H1 (cell line): Measurements from ENCODE around the gene AP1G2. TPM values are rescaled to one million over a fixed set of nuclear protein-coding genes. Genes with fewer than 3 reads are reported as not detected.
A peak's percentile ranks its signal among the peaks of the same experiment; 100 is the strongest.

Experiments used
- ASH2L ChIP-seq: fragments of 200-600, 300-600 bp; sonication (generic); IDR thresholded peaks from one replicate; pipeline ENCODE4 v1.7.1; 2017; ENCODE audit warnings: low read length
- ATF2 ChIP-seq: IDR thresholded peaks from 2 replicates; pipeline ENCODE4 v1.6.1; 2012; ENCODE audit warnings: low read length, inconsistent platforms
- BCL11A ChIP-seq, 2 experiments: IDR thresholded peaks; one replicate each; pipeline ENCODE4 v1.6.1; 2011; ENCODE audit warnings: low read depth in 2 of 2, low read length in 2 of 2, mild to moderate bottlenecking in 2 of 2
- CHD2 ChIP-seq: IDR thresholded peaks from 2 replicates; pipeline ENCODE4 v1.6.1; 2012; ENCODE audit warnings: low read length, improper control_type of control experiment
- EGR1 ChIP-seq: IDR thresholded peaks from 2 replicates; pipeline ENCODE4 v1.6.1; 2011; ENCODE audit warnings: low read depth, low read length, borderline replicate concordance
- EZH2 ChIP-seq: fragments of 200-600 bp; sonication (generic); IDR thresholded peaks from 2 replicates; pipeline ENCODE4 v1.7.1; 2012; ENCODE audit warnings: low read depth, mild to moderate bottlenecking, moderate library complexity, low read length, inconsistent platforms; ENCODE audit not compliant: severe bottlenecking
- KDM4A ChIP-seq: IDR thresholded peaks from one replicate; pipeline ENCODE4 v1.7.1; 2012; ENCODE audit warnings: low read depth, mild to moderate bottlenecking, moderate library complexity, low read length, inconsistent platforms; ENCODE audit not compliant: severe bottlenecking
- KDM5A ChIP-seq: fragments of 200-600 bp; IDR thresholded peaks from 2 replicates; pipeline ENCODE4 v1.7.1; 2012; ENCODE audit warnings: mild to moderate bottlenecking, low read length, inconsistent platforms, mixed read lengths
- MAFK ChIP-seq: IDR thresholded peaks from 2 replicates; pipeline ENCODE4 v1.6.1; 2012; ENCODE audit warnings: low read depth, mild to moderate bottlenecking, improper control_type of control experiment, low read length
- MAX ChIP-seq: IDR thresholded peaks from 2 replicates; pipeline ENCODE4 v1.6.1; 2012; ENCODE audit warnings: inconsistent platforms
- NANOG ChIP-seq: IDR thresholded peaks from 2 replicates; pipeline ENCODE4 v1.6.1; 2011; ENCODE audit warnings: low read length, low read depth, mild to moderate bottlenecking, inconsistent platforms; ENCODE audit not compliant: insufficient read depth, poor library complexity, severe bottlenecking
- POLR2AphosphoS5 ChIP-seq: IDR thresholded peaks from 2 replicates; pipeline ENCODE4 v1.6.1; 2011; ENCODE audit warnings: low read depth, low read length
- RFX5 ChIP-seq: IDR thresholded peaks from 2 replicates; pipeline ENCODE4 v1.6.1; 2011; ENCODE audit warnings: low read depth, low read length, improper control_type of control experiment, borderline replicate concordance
- SAP30 ChIP-seq: fragments of 300-600 bp; sonication (generic); IDR thresholded peaks from 2 replicates; pipeline ENCODE4 v1.7.1; 2012; ENCODE audit warnings: low read length, moderate library complexity, mild to moderate bottlenecking, inconsistent platforms; ENCODE audit not compliant: insufficient read depth, insufficient replicate concordance
- SIN3A ChIP-seq, 2 experiments: IDR thresholded peaks in 1 of 2; conservative IDR thresholded peaks in 1 of 2; 2 replicates each; pipeline ENCODE4 v1.6.1; 2011 to 2012; ENCODE audit warnings: low read length in 2 of 2, improper control_type of control experiment in 1 of 2, low read depth in 1 of 2, mild to moderate bottlenecking in 1 of 2
- SIX5 ChIP-seq: IDR thresholded peaks from 2 replicates; pipeline ENCODE4 v1.6.1; 2011; ENCODE audit warnings: mild to moderate bottlenecking, low read depth, low read length
- SUZ12 ChIP-seq: fragments of 200-600 bp; sonication (generic); IDR thresholded peaks from 2 replicates; pipeline ENCODE4 v1.6.1; 2012; ENCODE audit warnings: mild to moderate bottlenecking, inconsistent platforms, low read length, moderate library complexity, mixed read lengths
- TAF1 ChIP-seq: IDR thresholded peaks from 2 replicates; pipeline ENCODE4 v1.6.1; 2011; ENCODE audit warnings: mild to moderate bottlenecking, low read depth, low read length
- TAF7 ChIP-seq: optimal IDR thresholded peaks from 2 replicates; pipeline ENCODE3; 2011; ENCODE audit warnings: low read depth, mild to moderate bottlenecking, inconsistent platforms, low read length, moderate library complexity, borderline replicate concordance
- TBP ChIP-seq: IDR thresholded peaks from 2 replicates; pipeline ENCODE4 v1.6.1; 2011; ENCODE audit warnings: low read depth, low read length, improper control_type of control experiment
- YY1 ChIP-seq: IDR thresholded peaks from 2 replicates; pipeline ENCODE4 v1.6.1; 2011; ENCODE audit warnings: low read depth, mild to moderate bottlenecking, low read length
- polyA plus RNA-seq, 7 experiments: library from polyadenylated mRNA; depleted of rRNA in 3 of 7; stranded (reverse) in 5 of 7; unstranded in 2 of 7; fragments of >200 nt in 5 of 7; fragments of 200-250 nt in 2 of 7; gene quantifications; 1 replicate in 5 of 7; 2 replicates in 1 of 7; 4 replicates in 1 of 7; pipeline versions ENCODE4 v1.2.1 to v1.2.3, GENCODE V29; 2011 to 2013; ENCODE audit warnings: missing spikeins in 2 of 7, mixed read lengths in 2 of 7
- total RNA-seq: library from RNA; stranded (reverse); fragmentation: NEBNext Ultra II Directional; extraction: Animal tissue kit (Norgen Biotek cat#: 25700); gene quantifications from 2 replicates; pipeline ENCODE4 v1.2.1, GENCODE V29; 2021

The AP1G2 gene
- total and polyA plus RNA-seq, 2 of the 8 experiments (the other 6 are each of a cell fraction or from before 2014, with no cell fraction given) = 70.9 to 134 TPM

GRCh38 chr14:23551266-23552028 is 16.1 kb downstream of the AP1G2 start, which contains the start of gene ZFHX2 (continued):
- TF ChIP-seq MAX (no peak), ATF2 (no peak), EZH2 (no peak), POLR2AphosphoS5 (peak; percentile 88), SIN3A (conservative IDR thresholded peaks at IDR 0.05 in 1 of 2, IDR thresholded peaks at IDR 0.05 in 1 of 2; ENCODE audit: low read depth in 1 of 2, low read length in 2 of 2) (peak in 1 of 2 experiments; percentile 34; a peak in 1 of 4 replicates), KDM4A (peak; percentile 2), KDM5A (no peak), YY1 (0 out of 2 replicates have a peak, but pooled peaks have one; percentile 15), NANOG (no peak), BCL11A (IDR thresholded peaks at IDR 0.05; ENCODE audit: low read depth in 2 of 2, low read length in 2 of 2) (no peak), MAFK (no peak), EGR1 (0 out of 2 replicates have a peak, but pooled peaks have one; percentile 14), TAF7 (peak; percentile 31), TBP (0 out of 2 replicates have a peak, but pooled peaks have one; percentile 43), TAF1 (peak; percentile 51; the same call in 1 of the 2 replicates), CHD2 (peak; percentile 75), SAP30 (no peak), ASH2L (peak; percentile 86), SUZ12 (no peak), SIX5 (peak; percentile 24; the same call in 1 of the 2 replicates), RFX5 (no peak)
